Ovary (tissue), 3 donors: ENCODE results near the gene CRYBG1.

Source experiments
- CTCF ChIP-seq, 3 donors: fragments of 450-650 bp in 2 of 3; fragments of 200-600 bp in 1 of 3; IDR thresholded peaks; one replicate each; pipeline versions ENCODE4 v1.5.1 to v1.8.0; 2016 to 2022; ENCODE audit warnings: antibody characterized with exemption in 3 of 3, mild to moderate bottlenecking in 1 of 3
- POLR2A ChIP-seq: fragments of 450-650 bp; IDR thresholded peaks from one replicate; pipeline ENCODE4 v1.6.1; 2017; ENCODE audit warnings: antibody characterized with exemption, mild to moderate bottlenecking, moderate library complexity
- donor health status: DM: no; HTN: no; CAD: no.

- TF ChIP-seq POLR2A, result no peak
- no peak for TF ChIP-seq CTCF (IDR thresholded peaks at IDR 0.05)
Measured at GRCh38 chr6:106564476-106564875, 204.0 kb downstream of the CRYBG1 start.
